Left renal pelvis (tissue), 4 donors: ENCODE results near the gene NUP133. TPM values are rescaled to one million over a fixed set of nuclear protein-coding genes. Genes with fewer than 3 reads are reported as not detected.

ENCODE experiments used
- DNase-seq, 4 donors: peaks; one replicate each; pipeline ENCODE4 v3.0.0-alpha.2; 2013; ENCODE audit warnings: low read depth in 4 of 4, low spot score in 3 of 4
- polyA plus RNA-seq, 4 donors: library from polyadenylated mRNA; unstranded; fragments of 120-200 nt; gene quantifications; one replicate each; pipeline ENCODE4 v1.2.1, GENCODE V29; 2013; ENCODE audit not compliant: insufficient read length in 4 of 4

Gene NUP133
- polyA plus RNA-seq, 4 donors: 34.7 to 56.9 (median 47.3) TPM

GRCh38 chr1:229454056-229454455 is 54.1 kb downstream of the NUP133 start:
- no peak for DNase-seq

- no peak for DNase-seq
These were observed 55.0 kb downstream of the NUP133 start for GRCh38 chr1:229452956-229453801.

GRCh38 chr1:229448845-229449244 is 59.3 kb downstream of the NUP133 start:
- no peak for DNase-seq

- no peak for DNase-seq
These were observed 59.8 kb downstream of the NUP133 start for GRCh38 chr1:229448354-229448753.

- no peak for DNase-seq
These were observed 60.3 kb downstream of the NUP133 start for GRCh38 chr1:229447809-229448252.

GRCh38 chr1:229445828-229446227 is 62.3 kb downstream of the NUP133 start:
- DNase-seq: no peak

GRCh38 chr1:229440851-229441537 is 67.1 kb downstream of the NUP133 start:
- DNase-seq: no peak

- DNase-seq: no peak
These were observed 70.1 kb downstream of the NUP133 start for GRCh38 chr1:229438021-229438420.

GRCh38 chr1:229437443-229437842 is 70.7 kb downstream of the NUP133 start:
- DNase-seq: no peak

GRCh38 chr1:229436201-229436600 is 71.9 kb downstream of the NUP133 start:
- no peak for DNase-seq

GRCh38 chr1:229434641-229435051 is 73.5 kb downstream of the NUP133 start:
- no peak for DNase-seq

- DNase-seq: no peak
These were observed 74.0 kb downstream of the NUP133 start, which contains the start of gene ACTA1 for GRCh38 chr1:229434005-229434640. ACTA1 (minus strand) TSS chr1:229434094; CDS start chr1:229433115, 979 bp downstream.

GRCh38 chr1:229433364-229434004 is 74.7 kb downstream of the NUP133 start:
- no peak for DNase-seq

GRCh38 chr1:229432905-229433304 is 75.2 kb downstream of the NUP133 start:
- DNase-seq: no peak

GRCh38 chr1:229432116-229432461 is 76.1 kb downstream of the NUP133 start:
- DNase-seq: no peak

GRCh38 chr1:229431284-229432115 is 76.6 kb downstream of the NUP133 start:
- no peak for DNase-seq

GRCh38 chr1:229430761-229431283 is 77.3 kb downstream of the NUP133 start:
- peak in 2 of 4 donors; percentile 46 to 58 for DNase-seq

GRCh38 chr1:229428256-229428655 is 79.9 kb downstream of the NUP133 start:
- no peak for DNase-seq

- DNase-seq: no peak
These were observed 80.6 kb downstream of the NUP133 start for GRCh38 chr1:229427572-229427971.
